ENCODE measurements around the gene SAE1.

GRCh38 chr19:47144630-47145029 lies 14.0 kb downstream of the SAE1 start:
- TF ChIP-seq CTCF (IDR thresholded peaks at IDR 0.05) (no peak), POLR2A (IDR thresholded peaks at IDR 0.05) (no peak)

All from heart left ventricle (tissue), 13 donors.